Renal cortical epithelial cell (primary cell): ENCODE data around the gene GUCY1A2. TPM values are rescaled to one million over a fixed set of nuclear protein-coding genes. Genes with fewer than 3 reads are reported as not detected.
A peak's percentile ranks its signal among the peaks of the same experiment; 100 is the strongest.
"Not testable (repeated sequence)": the region's sequence is repeated elsewhere in the genome, so short reads cannot be mapped to it uniquely, and the experiment has no call there.

Source experiments
- DNase-seq: peaks from one replicate; pipeline ENCODE4 v3.0.0-alpha.2; 2011; ENCODE audit warnings: low read depth
- total RNA-seq: library from RNA; depleted of rRNA; stranded (reverse); fragments of >200 nt; gene quantifications from 2 replicates; pipeline ENCODE4 v1.2.3, GENCODE V29; 2014

Gene GUCY1A2
- total RNA-seq, 1 donor from 2014 or later = 0.99 TPM

- DNase-seq = no peak
These were observed 177.3 kb downstream of the GUCY1A2 start for GRCh38 chr11:106840947-106841346.

- no peak for DNase-seq
These were observed 178.1 kb downstream of the GUCY1A2 start for GRCh38 chr11:106840146-106840545.

DNA sequence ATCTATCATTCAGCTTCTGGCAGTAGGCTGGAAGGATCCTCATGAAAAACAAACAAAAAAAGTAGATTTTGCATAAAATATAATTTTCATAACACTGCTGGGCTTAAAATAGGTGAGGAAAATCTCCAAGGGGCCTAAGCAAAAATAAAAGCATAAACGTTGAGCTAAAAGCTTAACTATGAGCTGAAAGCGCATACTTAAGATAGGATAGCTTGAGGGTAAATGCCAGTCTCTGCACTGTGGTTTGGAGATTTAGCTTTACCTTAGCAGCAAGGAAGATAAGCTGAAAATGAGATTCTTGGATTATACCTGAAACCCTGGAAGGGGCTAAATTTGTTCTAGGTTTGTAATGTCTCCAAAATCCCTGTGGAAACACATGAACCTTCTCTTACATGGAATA, 183.7 kb downstream of the GUCY1A2 start:
- DNase-seq = no peak

GRCh38 chr11:106828976-106829375, 189.3 kb downstream of the GUCY1A2 start:
- DNase-seq = no peak

- DNase-seq = no peak
These were observed 189.7 kb downstream of the GUCY1A2 start for GRCh38 chr11:106828576-106828975.

DNA sequence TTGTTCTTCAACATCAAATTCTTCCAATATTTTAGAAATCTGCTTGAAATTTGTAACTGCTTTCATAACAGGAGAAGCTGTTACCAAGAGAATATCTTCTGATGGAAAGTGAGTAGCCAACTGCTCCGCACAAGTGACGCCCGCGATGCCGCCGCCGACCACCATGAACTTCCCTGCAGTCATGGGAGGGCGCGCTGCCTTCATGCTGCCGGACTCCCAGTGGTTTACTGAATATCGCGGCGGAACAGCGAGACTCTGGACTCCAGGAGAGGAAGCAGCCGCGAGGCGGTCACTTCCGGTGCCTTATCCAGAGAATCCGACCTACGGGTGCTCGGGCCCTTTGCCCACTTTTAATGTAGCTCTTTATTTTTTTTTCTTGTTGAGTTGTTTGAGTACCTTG, 190.6 kb downstream of the GUCY1A2 start:
- DNase-seq = no peak

DNA sequence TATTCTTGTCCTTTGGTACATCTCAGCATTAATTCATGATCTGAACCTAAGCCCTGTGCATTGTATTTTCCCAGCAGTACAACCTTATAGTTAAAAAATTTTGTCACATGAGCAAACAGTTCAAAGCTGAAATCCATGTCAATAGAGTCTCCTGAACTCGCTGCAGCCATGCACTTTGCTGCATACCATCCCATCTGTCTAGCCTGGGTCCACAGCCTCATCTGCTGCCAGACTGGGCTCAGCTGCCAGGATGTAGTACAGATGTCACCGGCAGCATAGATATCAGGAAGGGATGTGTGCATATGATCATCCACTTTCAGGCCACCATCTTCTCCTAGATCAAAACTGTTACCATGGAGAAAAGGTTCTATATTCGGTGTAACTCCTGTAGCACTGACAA, 191.7 kb downstream of the GUCY1A2 start:
- DNase-seq = not testable (repeated sequence)

DNA sequence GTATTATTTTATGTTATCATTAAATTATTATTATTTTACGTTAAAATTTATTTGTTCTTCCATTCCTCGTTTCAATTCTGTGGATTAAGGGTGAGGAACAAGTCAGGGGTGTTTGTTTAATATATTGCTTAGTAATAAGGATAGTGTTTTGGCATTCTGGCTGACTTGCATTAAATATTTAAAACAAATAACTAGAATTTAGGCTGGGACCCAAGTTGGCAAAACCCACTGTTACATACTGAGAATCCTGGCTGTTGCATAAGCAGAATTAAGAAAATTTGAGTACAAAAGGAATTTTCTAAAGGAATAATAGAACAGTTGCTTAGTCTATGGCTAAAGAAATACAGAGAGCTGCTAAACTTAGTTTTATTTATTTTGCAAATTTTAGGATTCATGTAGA, 196.4 kb downstream of the GUCY1A2 start:
- DNase-seq = no peak

DNA sequence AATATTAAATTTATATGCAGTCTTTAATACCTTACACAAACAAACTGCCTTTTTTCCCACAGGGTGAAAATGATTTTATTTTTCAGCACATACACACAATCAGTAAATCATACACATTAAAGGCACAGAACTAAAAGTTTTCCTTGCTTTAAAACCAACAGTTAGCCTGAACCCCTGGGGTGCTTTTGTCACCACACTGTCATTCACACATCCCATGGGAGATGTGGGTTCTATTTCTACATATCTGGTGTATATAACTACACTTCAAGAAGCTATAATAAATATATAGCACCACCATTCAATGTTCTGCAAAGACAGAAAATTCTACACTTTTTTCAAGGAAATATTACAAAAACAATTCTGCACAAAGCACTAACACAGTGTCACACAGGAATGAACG, 197.0 kb downstream of the GUCY1A2 start:
- DNase-seq = no peak

- no peak for DNase-seq
These were observed 199.8 kb downstream of the GUCY1A2 start for GRCh38 chr11:106818443-106818842.

DNA sequence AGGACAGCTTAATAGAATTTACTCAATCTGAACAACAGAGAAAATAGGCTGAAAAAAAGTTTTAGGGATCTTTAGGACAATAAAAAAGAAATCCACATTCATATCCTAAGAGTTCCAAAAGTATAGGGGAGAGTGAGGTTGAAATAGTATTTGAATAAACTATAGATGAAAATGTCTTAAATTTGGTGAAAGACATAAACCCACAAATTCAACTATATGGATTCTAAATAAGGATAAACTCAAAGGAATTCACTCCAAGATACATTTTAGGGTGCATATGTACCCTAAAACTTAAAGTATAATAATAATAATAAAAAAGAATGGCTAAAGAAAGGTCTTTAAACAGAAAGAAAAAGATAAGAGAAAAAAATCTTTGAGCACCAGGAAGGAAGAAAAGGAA, 203.1 kb downstream of the GUCY1A2 start:
- no peak for DNase-seq

DNA sequence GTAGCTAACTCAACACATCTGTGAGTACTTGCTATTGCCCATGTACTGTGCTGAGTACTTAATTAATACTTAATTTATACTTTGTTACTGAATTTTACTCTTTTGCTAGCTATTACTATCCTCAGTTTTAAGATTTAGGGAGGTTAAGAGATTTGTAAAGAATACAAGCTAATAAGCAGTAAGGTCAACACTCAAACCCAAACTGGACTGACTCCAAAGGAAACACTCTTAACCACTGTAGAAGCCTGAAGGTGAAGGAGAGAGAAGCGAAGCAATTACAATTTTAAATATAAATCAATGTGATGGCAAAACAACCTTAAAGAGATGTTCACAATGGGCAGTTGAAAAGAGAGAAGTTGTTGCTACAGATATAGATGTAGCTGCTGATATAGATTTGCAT, 204.5 kb downstream of the GUCY1A2 start:
- no peak for DNase-seq

- no peak for DNase-seq
These were observed 224.2 kb downstream of the GUCY1A2 start for GRCh38 chr11:106794058-106794457.

- DNase-seq = no peak
These were observed 228.9 kb downstream of the GUCY1A2 start for GRCh38 chr11:106789406-106789805.

GRCh38 chr11:106787454-106787853, 230.8 kb downstream of the GUCY1A2 start:
- no peak for DNase-seq

- no peak for DNase-seq
These were observed 232.2 kb downstream of the GUCY1A2 start for GRCh38 chr11:106785913-106786650.

GRCh38 chr11:106777302-106777701, 241.0 kb downstream of the GUCY1A2 start:
- not testable (repeated sequence) for DNase-seq

- peak; percentile 33 for DNase-seq
These were observed 247.7 kb downstream of the GUCY1A2 start for GRCh38 chr11:106770489-106771085.

DNA sequence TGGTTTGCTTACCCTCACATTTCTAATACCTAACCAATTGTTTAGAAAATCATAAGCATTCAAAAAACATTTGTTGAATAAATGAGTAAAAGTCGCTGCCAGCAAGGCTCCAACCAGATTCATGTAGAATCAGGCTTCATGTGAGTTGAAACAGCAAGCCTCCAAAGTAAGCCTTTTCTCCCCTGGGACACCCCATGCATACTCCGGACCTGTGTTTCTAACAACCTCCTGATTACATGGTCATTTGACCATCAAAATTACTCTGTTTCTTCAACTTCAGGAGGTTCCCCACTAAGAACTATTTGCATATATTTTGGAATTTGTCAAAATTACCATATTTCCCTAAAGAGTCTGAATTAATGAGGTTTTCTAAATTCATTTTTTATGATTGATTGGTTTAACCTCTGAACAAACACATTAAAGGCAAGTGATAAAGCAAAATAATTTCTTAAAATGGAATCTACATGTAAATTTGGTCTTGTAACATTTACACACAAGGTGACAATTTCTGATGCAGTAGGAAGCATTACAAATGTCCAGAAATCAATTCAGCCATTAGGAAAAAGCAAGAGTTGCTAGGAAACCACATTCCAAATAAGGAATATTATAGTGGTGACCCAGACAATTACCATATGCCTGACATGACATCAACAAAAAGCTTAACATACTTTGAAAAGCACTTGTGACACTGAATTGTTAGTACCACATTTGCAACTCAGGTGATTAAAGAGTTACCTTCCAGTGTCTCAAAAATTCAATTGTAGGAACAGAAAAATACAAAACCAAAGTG, 252.6 kb downstream of the GUCY1A2 start:
- peak; percentile 6 for DNase-seq

- no peak for DNase-seq
These were observed 254.8 kb downstream of the GUCY1A2 start for GRCh38 chr11:106763501-106763900.

GRCh38 chr11:106761745-106762144, 256.5 kb downstream of the GUCY1A2 start:
- DNase-seq = no peak

- no peak for DNase-seq
These were observed 257.0 kb downstream of the GUCY1A2 start for GRCh38 chr11:106761240-106761639.

- no peak for DNase-seq
These were observed 270.2 kb downstream of the GUCY1A2 start for GRCh38 chr11:106748059-106748458.
